NCI-H510A (cell line): ENCODE results near the gene NCL.
"Not testable (repeated sequence)": the region's sequence is repeated elsewhere in the genome, so short reads cannot be mapped to it uniquely, and the experiment has no call there.

Experiments used
- DNase-seq: peaks from one replicate; lab custom pipeline; 2025; lab: John Stamatoyannopoulos, UW

Gene NCL

GRCh38 chr2:231467613-231468530 is 3.6 kb upstream of the NCL start:
- no peak for DNase-seq

- DNase-seq, result no peak
Observed at GRCh38 chr2:231467016-231467545, 2.8 kb upstream of the NCL start.

GRCh38 chr2:231464576-231465540 is 574 bp upstream of the NCL start:
- peak; percentile 99 for DNase-seq

GRCh38 chr2:231462729-231463465 is 1.4 kb downstream of the NCL start:
- no peak for DNase-seq

GRCh38 chr2:231461516-231461971 is 2.7 kb downstream of the NCL start:
- no peak for DNase-seq

- DNase-seq, result not testable (repeated sequence)
Observed at GRCh38 chr2:231460841-231461240, 3.4 kb downstream of the NCL start.

- DNase-seq, result no peak
Observed at GRCh38 chr2:231460073-231460835, 4.0 kb downstream of the NCL start.

- no peak for DNase-seq
Observed at GRCh38 chr2:231458368-231458767, 5.9 kb downstream of the NCL start.

GRCh38 chr2:231457101-231457500 is 7.2 kb downstream of the NCL start:
- no peak for DNase-seq

- no peak for DNase-seq
Observed at GRCh38 chr2:231456295-231457004, 7.8 kb downstream of the NCL start.

- DNase-seq, result no peak
Observed at GRCh38 chr2:231455890-231456289, 8.4 kb downstream of the NCL start.

GRCh38 chr2:231455222-231455621 is 9.1 kb downstream of the NCL start:
- no peak for DNase-seq

- no peak for DNase-seq
Observed at GRCh38 chr2:231454361-231454791, 9.9 kb downstream of the NCL start.

- peak; percentile 20 for DNase-seq
Observed at GRCh38 chr2:231452799-231453508, 11.3 kb downstream of the NCL start.

GRCh38 chr2:231450548-231450989 is 13.7 kb downstream of the NCL start:
- DNase-seq, result no peak

- no peak for DNase-seq
Observed at GRCh38 chr2:231449503-231450054, 14.7 kb downstream of the NCL start.

GRCh38 chr2:231436957-231437356 is 27.3 kb downstream of the NCL start:
- DNase-seq, result no peak

GRCh38 chr2:231433990-231434389 is 30.3 kb downstream of the NCL start:
- DNase-seq, result no peak

- DNase-seq, result no peak
Observed at GRCh38 chr2:231431606-231432005, 32.7 kb downstream of the NCL start.
